HepG2 (cell line): Measurements from ENCODE around the gene LIME1. TPM values are rescaled to one million over a fixed set of nuclear protein-coding genes. Genes with fewer than 3 reads are reported as not detected.

Experiments used
- CHD4 ChIP-seq: fragments of 200-600 bp; sonication (generic); IDR thresholded peaks from 2 replicates; pipeline ENCODE4 v1.7.0; 2017; ENCODE audit warnings: mild to moderate bottlenecking, low read length, borderline replicate concordance
- CTCF ChIP-seq: sonication (generic); formaldehyde crosslinking; IDR thresholded peaks from 2 replicates; pipeline ENCODE4 v1.5.0; 2020; ENCODE audit warnings: mild to moderate bottlenecking, missing genetic modification reagents, moderate library complexity
- IKZF4 ChIP-seq: sonication (generic); formaldehyde crosslinking; IDR thresholded peaks from 2 replicates; pipeline ENCODE4 v1.5.1; 2020; ENCODE audit warnings: borderline replicate concordance, mild to moderate bottlenecking, low read depth, missing genetic modification reagents; ENCODE audit errors: not compliant biosample characterization
- MEIS1 ChIP-seq: sonication (generic); formaldehyde crosslinking; IDR thresholded peaks from 2 replicates; pipeline ENCODE4 v1.9.0; 2021; ENCODE audit warnings: mild to moderate bottlenecking, missing genetic modification reagents, moderate library complexity, borderline replicate concordance
- NRL ChIP-seq: sonication (generic); formaldehyde crosslinking; IDR thresholded peaks from 2 replicates; pipeline ENCODE4 v1.5.0; 2020; ENCODE audit warnings: missing genetic modification reagents, mild to moderate bottlenecking, moderate library complexity, borderline replicate concordance
- PCBP1 ChIP-seq: fragments of 200-400 bp; formaldehyde crosslinking; IDR thresholded peaks from 2 replicates; pipeline ENCODE4 v1.6.1; 2017; ENCODE audit warnings: mild to moderate bottlenecking, low read depth, low read length, borderline replicate concordance
- SMYD3 ChIP-seq: sonication (generic); formaldehyde crosslinking; IDR thresholded peaks from 2 replicates; pipeline ENCODE4 v1.8.1; 2023; ENCODE audit warnings: mild to moderate bottlenecking, missing genetic modification reagents
- STAT6 ChIP-seq: sonication (generic); formaldehyde crosslinking; IDR thresholded peaks from 2 replicates; pipeline ENCODE4 v1.4.0; 2020; ENCODE audit warnings: missing genetic modification reagents, mild to moderate bottlenecking, borderline replicate concordance
- TFE3 ChIP-seq: IDR thresholded peaks from 2 replicates; pipeline ENCODE4 v1.6.1; 2016
- ZFP91 ChIP-seq: sonication (generic); formaldehyde crosslinking; IDR thresholded peaks from 2 replicates; pipeline ENCODE4 v1.9.0; 2022; ENCODE audit warnings: missing genetic modification reagents, mild to moderate bottlenecking, borderline replicate concordance
- ZNF331 ChIP-seq: sonication (generic); formaldehyde crosslinking; IDR thresholded peaks from 2 replicates; pipeline ENCODE4 v1.4.0; 2020; ENCODE audit warnings: missing genetic modification reagents
- ZNF556 ChIP-seq: sonication (generic); formaldehyde crosslinking; IDR thresholded peaks from 2 replicates; pipeline ENCODE4 v1.4.0; 2020; ENCODE audit warnings: mild to moderate bottlenecking, missing genetic modification reagents, borderline replicate concordance
- ZNF607 ChIP-seq: sonication (generic); formaldehyde crosslinking; IDR thresholded peaks from 2 replicates; pipeline ENCODE4 v1.5.1; 2020; ENCODE audit warnings: missing genetic modification reagents, mild to moderate bottlenecking, borderline replicate concordance
- ZNF770 ChIP-seq: sonication (generic); formaldehyde crosslinking; IDR thresholded peaks from 2 replicates; pipeline ENCODE4 v1.5.0; 2020; ENCODE audit warnings: mild to moderate bottlenecking, missing genetic modification reagents
- ZNF781 ChIP-seq: sonication (generic); formaldehyde crosslinking; IDR thresholded peaks from 2 replicates; pipeline ENCODE4 v1.5.1; 2020; ENCODE audit warnings: borderline replicate concordance, mild to moderate bottlenecking, missing genetic modification reagents; ENCODE audit errors: not compliant biosample characterization
- polyA plus RNA-seq, 8 experiments: library from polyadenylated mRNA; depleted of rRNA in 3 of 8; stranded (reverse) in 7 of 8; unstranded in 1 of 8; fragments of >200 nt; fragmentation: Illumina TruSeq in 4 of 8; extraction: Trizol in 4 of 8; gene quantifications; 2 replicates each; pipeline versions ENCODE4 v1.2.1 to v1.2.3, GENCODE V29; 2011 to 2016; ENCODE audit warnings: low read depth in 4 of 8, missing spikeins in 1 of 8, mixed read lengths in 1 of 8; ENCODE audit not compliant: insufficient read depth in 1 of 8
- total RNA-seq, 5 experiments: library from RNA; depleted of rRNA; stranded (reverse); fragments of >200 nt; fragmentation: Illumina TruSeq; extraction: Trizol; gene quantifications; 2 replicates each; pipeline ENCODE4 v1.2.3, GENCODE V29; 2016; ENCODE audit warnings: low read depth in 1 of 5

The LIME1 gene
- total and polyA plus RNA-seq, 2 of the 13 experiments (the other 11 are each of a cell fraction or from before 2014, with no cell fraction given): 13.0 to 61.5 TPM

DNA sequence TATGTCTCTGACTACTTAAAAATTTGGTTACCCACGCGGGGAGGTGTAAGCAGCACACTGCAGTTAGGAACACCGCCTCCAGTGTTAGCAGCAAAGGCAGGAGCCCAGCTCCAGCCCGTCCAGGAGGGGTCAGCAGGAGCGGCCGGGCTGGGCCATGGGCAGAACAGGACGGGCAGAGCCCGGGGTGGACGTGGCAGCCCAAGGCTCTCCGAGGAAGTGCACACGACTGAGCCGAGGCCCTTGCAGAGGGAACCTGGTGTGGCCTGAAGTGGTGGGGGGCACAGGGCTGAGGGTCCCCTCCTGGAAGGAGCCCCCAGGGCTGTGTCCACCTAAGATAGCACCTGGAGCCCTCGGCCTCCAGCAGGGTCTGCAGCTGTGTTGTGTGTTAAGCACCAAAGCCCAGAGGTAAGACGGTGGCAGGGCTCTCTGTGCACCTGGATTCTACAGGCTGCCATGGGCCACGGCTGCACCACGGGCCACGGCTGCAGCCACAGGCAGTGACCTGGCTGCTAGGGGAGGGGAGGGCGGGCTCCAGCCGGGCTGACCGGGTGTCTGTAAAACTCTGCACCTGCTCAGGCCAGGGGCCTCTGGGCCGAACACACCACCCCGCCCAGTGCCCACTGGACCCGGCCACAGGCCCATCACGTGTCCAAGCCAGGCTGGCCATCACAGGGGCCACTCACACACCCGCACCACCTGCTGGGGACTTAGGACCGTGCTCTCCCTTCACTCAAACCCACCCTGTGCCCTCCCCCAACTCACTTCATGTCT lies 9.7 kb downstream of the LIME1 start (continued):
- peak; percentile 13; the same call in 1 of the 2 replicates for TF ChIP-seq ZFP91 (CRISPR knock-in tag)
- TF ChIP-seq ZNF607 (CRISPR knock-in tag): 0 out of 2 replicates have a peak, but pooled peaks have one; percentile 37
- peak; percentile 46 for TF ChIP-seq CTCF
- TF ChIP-seq MEIS1 (CRISPR knock-in tag): no peak
- TF ChIP-seq ZNF781 (CRISPR knock-in tag): no peak
- no peak for TF ChIP-seq STAT6 (CRISPR knock-in tag)
- no peak for TF ChIP-seq ZNF770
- peak; percentile 92; the same call in 1 of the 2 replicates for TF ChIP-seq PCBP1
- TF ChIP-seq NRL (CRISPR knock-in tag): peak; percentile 17
- no peak for TF ChIP-seq CHD4
- TF ChIP-seq SMYD3 (CRISPR knock-in tag): no peak
- no peak for TF ChIP-seq ZNF331 (CRISPR knock-in tag)
- TF ChIP-seq IKZF4: peak; percentile 32
- no peak for TF ChIP-seq ZNF556 (CRISPR knock-in tag)
- 0 out of 2 replicates have a peak, but pooled peaks have one; percentile 13 for TF ChIP-seq TFE3 (CRISPR knock-in tag)
